GM11168 (cell line): ENCODE data around the gene PARVA.

Experiments
- in situ Hi-C: fragments of 300-500 bp; cut with MboI; formaldehyde crosslinking; loops from one replicate; pipeline ENCODE4 v1.12.0; 2022; ENCODE audit warnings: low sequenced_read_pairs; ENCODE audit not compliant: unreplicated experiment

Gene PARVA

GRCh38 chr11:12489246-12489772, 111.9 kb downstream of the PARVA start:
- in situ Hi-C loops = no loop called here

- in situ Hi-C loops = no loop called here
These were observed 117.3 kb downstream of the PARVA start for GRCh38 chr11:12494699-12495098.

GRCh38 chr11:12496181-12497025, 119.0 kb downstream of the PARVA start:
- in situ Hi-C loops = no loop called here

DNA sequence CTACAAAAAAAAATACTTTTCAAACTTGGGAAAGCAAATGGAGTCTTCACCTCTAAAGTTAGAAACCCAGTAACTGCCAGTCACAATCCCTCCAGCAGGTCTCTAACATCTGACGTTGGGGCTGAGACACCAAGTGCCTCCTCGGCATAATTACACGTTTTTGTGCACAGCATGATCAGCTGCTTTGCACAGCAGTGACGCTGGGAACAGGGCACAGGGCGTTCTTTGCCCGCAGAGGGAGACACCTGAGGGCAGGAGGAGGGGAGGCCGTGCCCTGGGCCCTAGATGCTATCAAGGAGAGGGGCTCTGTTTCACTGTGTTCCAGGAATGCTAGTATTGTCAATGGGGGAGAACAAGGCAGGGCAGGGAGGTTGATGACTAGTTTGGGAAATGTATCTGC, 120.1 kb downstream of the PARVA start:
- in situ Hi-C loops = no loop called here

DNA sequence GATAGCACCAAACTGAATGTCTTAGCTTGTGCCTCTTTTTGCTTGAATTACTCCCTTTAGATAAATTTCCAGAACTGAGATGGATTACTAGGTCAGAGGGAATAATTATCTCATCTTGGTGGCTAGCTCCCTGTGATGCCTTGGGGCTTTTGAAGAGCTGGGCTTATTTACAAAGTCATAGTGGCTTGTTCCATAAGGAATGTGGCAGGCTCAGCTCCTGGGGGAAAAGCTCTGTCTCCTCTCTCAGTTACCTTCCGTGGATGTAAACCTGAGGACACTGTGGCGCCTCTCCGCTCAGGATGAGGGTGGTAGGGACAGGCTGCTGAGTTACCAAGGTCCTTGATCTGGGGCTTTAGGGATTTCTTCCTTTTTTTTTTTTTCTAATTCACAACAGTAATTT, 121.7 kb downstream of the PARVA start:
- in situ Hi-C loops = no loop called here

GRCh38 chr11:12502046-12502445, 124.7 kb downstream of the PARVA start:
- in situ Hi-C loops = no loop called here

- in situ Hi-C loops = no loop called here
These were observed 125.7 kb downstream of the PARVA start for GRCh38 chr11:12503039-12503484.

DNA sequence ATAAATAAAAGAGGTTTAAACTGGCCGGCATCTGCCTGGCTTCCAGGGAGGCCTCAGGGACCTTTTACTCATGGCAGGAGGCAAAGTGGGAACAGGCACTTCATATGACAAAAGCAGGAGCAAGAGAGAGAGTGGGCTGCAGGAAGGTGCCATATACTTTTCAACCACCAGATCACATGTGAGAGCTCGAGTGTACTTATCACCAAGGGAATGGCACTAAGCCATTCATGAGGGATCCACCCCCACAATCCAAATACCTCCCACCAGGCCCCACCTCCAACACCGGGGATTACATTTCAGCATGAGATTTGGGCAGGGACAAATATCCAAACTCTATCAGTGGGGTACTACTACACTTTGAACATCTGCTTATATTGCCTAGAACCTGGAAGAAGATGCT, 126.5 kb downstream of the PARVA start:
- in situ Hi-C loops = no loop called here

DNA sequence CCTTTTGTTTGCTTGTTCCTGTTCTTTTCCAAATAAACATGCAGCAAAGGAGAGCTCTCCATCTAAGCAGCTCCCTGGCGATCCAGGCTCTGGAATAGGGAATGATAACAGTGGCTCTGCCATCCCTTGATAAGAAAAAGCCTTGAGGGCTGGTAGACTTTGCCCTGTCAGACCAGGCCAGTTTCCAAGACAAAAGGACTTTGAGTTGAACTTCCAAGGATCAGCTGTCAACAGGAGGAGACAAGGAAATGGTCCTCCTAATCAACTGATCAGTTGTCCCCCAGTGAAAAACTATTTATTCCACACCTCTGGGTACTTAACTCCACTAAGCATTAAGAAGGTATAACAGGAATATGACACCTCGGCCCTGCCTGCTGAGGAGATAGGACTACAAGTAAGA, 127.8 kb downstream of the PARVA start:
- in situ Hi-C loops = no loop called here

GRCh38 chr11:12506404-12506921, 129.1 kb downstream of the PARVA start:
- in situ Hi-C loops = no loop called here

GRCh38 chr11:12507391-12507790, 130.0 kb downstream of the PARVA start:
- in situ Hi-C loops = no loop called here

GRCh38 chr11:12508151-12508751, 130.9 kb downstream of the PARVA start:
- in situ Hi-C loops = no loop called here

DNA sequence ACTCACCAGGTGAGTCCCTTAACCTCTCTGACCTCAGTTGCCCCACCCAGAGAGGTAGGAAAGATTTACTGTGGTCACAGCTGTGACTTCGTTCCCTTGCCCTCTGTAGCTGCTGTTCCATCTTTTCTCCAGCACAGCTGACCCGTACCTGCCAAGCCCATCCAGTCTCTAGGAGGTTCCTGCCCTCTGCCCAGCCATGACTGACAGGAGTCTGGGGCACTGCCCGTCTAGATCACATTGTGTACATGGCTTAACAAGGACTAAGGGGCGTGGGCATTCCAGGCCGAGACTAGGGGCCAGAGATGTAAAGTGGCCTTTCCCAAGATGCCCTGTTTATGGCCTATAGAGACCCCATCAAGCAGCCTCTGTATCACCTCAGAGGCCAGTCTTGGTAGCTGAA, 132.0 kb downstream of the PARVA start:
- in situ Hi-C loops = no loop called here

- in situ Hi-C loops = no loop called here
These were observed 134.8 kb downstream of the PARVA start for GRCh38 chr11:12512132-12512531.

GRCh38 chr11:12512826-12513395, 135.5 kb downstream of the PARVA start:
- in situ Hi-C loops = no loop called here

DNA sequence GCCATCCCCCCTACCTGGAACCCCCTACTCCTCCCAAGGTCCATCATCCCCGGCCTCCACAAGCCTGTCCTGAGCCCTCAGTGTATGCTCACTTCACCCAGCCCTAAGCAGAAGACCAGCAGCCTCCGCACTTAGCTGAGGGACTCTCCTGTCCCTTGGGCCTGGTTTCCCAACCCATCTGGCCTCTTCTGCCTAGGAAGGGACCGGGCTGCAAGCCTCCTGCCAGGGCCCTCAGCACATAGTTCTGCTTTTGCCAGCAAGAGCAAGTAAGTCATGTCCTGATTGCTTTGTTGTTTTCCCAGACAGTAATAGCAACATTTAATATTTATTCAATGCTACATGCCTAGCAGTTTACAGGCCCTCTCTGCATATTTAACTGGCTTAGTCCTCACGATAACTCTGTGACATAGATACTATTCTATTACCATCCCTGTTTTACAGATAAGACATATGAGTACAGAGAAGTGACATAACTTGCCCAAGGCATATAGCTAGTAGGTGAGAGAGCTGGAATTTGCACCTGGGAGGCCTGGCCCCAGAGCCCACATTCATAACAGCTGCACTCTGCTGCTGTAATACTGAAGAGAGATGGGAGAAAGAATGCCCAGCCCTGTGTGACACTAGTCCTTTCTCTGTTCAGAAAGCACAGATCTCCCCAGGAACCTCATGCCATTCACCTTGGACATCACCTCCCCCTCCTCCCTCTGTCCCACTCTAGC, 139.2 kb downstream of the PARVA start:
- in situ Hi-C loops = no loop called here

GRCh38 chr11:12517306-12517705, 139.9 kb downstream of the PARVA start:
- in situ Hi-C loops = no loop called here

- in situ Hi-C loops = no loop called here
These were observed 140.4 kb downstream of the PARVA start for GRCh38 chr11:12517741-12518140.

- in situ Hi-C loops = no loop called here
These were observed 141.4 kb downstream of the PARVA start for GRCh38 chr11:12518606-12519385.

DNA sequence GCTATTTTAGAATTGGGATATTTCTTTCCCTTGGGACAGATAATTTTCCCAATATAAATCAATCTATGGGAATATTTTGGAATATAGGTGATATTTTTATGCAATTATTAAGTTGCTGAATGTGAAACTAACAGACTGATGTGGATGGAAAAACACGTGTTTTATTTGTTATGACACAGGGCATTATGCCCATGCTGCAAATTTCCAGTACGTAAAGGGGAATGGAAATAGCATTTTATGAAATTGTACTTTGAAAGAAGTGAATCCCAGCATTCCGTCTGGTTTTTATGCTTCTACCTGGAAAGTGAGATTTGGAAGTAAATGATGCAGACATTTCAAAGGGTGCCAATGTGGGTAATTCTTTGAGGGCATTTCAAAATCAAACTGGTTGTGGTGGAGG, 142.7 kb downstream of the PARVA start:
- in situ Hi-C loops = no loop called here
